PFSK-1 (cell line): Measurements from ENCODE around the gene RABL3.

Source experiments
- FOXP2 ChIP-seq: optimal IDR thresholded peaks from 2 replicates; pipeline ENCODE3; 2011; ENCODE audit warnings: borderline replicate concordance, control low read depth, inconsistent platforms; ENCODE audit not compliant: insufficient read depth; ENCODE audit errors: extremely low read length, extremely low read depth
- POLR2AphosphoS5 ChIP-seq: IDR thresholded peaks from 2 replicates; pipeline ENCODE4 v1.6.1; 2012; ENCODE audit warnings: low read depth, mild to moderate bottlenecking, control low read depth, low read length, moderate library complexity
- REST ChIP-seq, 2 experiments: IDR thresholded peaks; 2 replicates each; pipeline versions ENCODE4 v1.6.1 to v1.8.0; 2011 to 2012; ENCODE audit warnings: low read depth in 2 of 2, low read length in 2 of 2, control low read depth in 1 of 2, inconsistent platforms in 1 of 2, mild to moderate bottlenecking in 1 of 2, moderate library complexity in 1 of 2; ENCODE audit not compliant: insufficient read depth in 1 of 2
- SIN3A ChIP-seq: IDR thresholded peaks from 2 replicates; pipeline ENCODE4 v1.6.1; 2012; ENCODE audit warnings: mild to moderate bottlenecking, low read length, moderate library complexity, borderline replicate concordance; ENCODE audit not compliant: insufficient read depth
- TAF1 ChIP-seq: IDR thresholded peaks from 2 replicates; pipeline ENCODE4 v1.6.1; 2012; ENCODE audit warnings: low read length, control low read depth, borderline replicate concordance; ENCODE audit not compliant: insufficient read depth

Gene RABL3

GRCh38 chr3:120680193-120680894 is 62.0 kb downstream of the RABL3 start:
- TF ChIP-seq POLR2AphosphoS5 (no peak), TAF1 (no peak), REST (IDR thresholded peaks at IDR 0.05; ENCODE audit: insufficient read depth in 1 of 2, low read depth in 2 of 2, low read length in 2 of 2) (no peak), FOXP2 (no peak), SIN3A (no peak)

- no peak for TF ChIP-seq FOXP2
- no peak for TF ChIP-seq TAF1
- no peak for TF ChIP-seq SIN3A
- TF ChIP-seq POLR2AphosphoS5 = no peak
- no peak for TF ChIP-seq REST (IDR thresholded peaks at IDR 0.05; ENCODE audit: insufficient read depth in 1 of 2, low read depth in 2 of 2, low read length in 2 of 2)
Observed at GRCh38 chr3:120678984-120679383, 63.3 kb downstream of the RABL3 start.

GRCh38 chr3:120678331-120678947 is 63.9 kb downstream of the RABL3 start:
- TF ChIP-seq REST (IDR thresholded peaks at IDR 0.05; ENCODE audit: insufficient read depth in 1 of 2, low read depth in 2 of 2, low read length in 2 of 2) = no peak

- TF ChIP-seq FOXP2 (no peak), REST (IDR thresholded peaks at IDR 0.05; ENCODE audit: insufficient read depth in 1 of 2, low read depth in 2 of 2, low read length in 2 of 2) (no peak), TAF1 (no peak), SIN3A (no peak), POLR2AphosphoS5 (no peak)
Observed at GRCh38 chr3:120673116-120673515, 69.2 kb downstream of the RABL3 start.

- TF ChIP-seq POLR2AphosphoS5 (no peak), TAF1 (no peak), REST (IDR thresholded peaks at IDR 0.05; ENCODE audit: insufficient read depth in 1 of 2, low read depth in 2 of 2, low read length in 2 of 2) (no peak), FOXP2 (no peak), SIN3A (no peak)
Observed at GRCh38 chr3:120670576-120670975, 71.7 kb downstream of the RABL3 start.
